Stimulated activated CD8-positive, alpha-beta memory T cell treated with anti-CD3 and anti-CD28 coated beads, Interleukin-15, amount 100 ng/mL, for 24 hours (primary cell): ENCODE data around the gene BPIFB3.
"Not testable (repeated sequence)": the region's sequence is repeated elsewhere in the genome, so short reads cannot be mapped to it uniquely, and the experiment has no call there.

ENCODE experiments used
- DNase-seq: peaks from one replicate; pipeline ENCODE4 v3.0.0-alpha.2; 2020; ENCODE audit warnings: low read depth

The BPIFB3 gene

DNA sequence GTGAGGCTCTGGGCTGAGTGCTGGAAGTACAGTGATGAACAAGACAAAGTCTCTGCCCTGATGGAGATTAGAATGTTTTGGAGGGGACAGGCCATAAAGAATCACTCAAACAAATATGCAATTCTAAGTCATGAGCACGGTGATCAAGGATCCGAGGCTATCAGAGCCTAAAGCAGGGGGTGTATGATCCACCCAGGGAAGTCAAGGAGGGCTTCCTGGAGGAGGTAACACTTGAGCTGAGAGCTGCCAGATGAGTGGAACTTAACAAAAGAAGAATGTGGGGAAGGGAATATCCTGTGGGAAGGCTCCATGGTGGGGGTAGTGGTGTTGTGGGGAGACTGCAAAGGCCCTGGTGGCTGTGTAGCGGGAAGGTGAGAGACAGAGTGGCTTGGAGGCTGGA lies 38.0 kb downstream of the BPIFB3 start:
- DNase-seq, result no peak

DNA sequence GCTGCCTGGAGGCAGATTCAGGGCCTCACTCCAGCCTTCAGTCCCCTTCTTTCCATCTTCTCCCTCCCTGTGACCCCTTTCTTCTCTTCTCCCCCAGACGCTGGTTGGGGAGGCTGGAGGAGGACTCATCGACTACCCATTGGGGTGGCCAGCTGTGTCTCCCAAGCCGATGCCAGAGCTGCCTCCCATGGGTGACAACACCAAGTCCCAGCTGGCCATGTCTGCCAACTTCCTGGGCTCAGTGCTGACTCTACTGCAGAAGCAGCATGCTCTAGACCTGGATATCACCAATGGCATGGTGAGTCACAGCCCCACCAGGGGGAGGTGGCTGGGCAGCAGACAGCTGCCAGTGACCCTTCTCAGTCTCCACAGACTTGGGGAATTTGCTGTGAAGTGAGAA lies 38.7 kb downstream of the BPIFB3 start:
- no peak for DNase-seq

DNA sequence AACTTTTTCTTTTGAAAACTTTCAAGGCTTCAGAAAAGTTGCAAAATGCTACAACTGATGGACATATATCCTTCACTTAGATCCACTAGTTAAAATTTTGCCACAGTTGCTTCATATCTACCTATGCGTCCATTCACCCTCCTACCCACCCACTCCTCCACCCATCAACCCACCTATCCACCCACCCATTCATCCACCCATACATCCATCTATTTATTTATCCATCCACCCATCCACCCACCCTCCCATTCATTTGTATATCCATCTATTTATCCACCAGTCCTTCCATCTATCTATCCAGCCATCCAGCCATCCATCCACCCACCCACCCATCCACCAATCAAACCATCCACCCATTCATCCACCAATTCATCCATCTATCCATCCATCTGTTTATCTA lies 39.4 kb downstream of the BPIFB3 start:
- no peak for DNase-seq

DNA sequence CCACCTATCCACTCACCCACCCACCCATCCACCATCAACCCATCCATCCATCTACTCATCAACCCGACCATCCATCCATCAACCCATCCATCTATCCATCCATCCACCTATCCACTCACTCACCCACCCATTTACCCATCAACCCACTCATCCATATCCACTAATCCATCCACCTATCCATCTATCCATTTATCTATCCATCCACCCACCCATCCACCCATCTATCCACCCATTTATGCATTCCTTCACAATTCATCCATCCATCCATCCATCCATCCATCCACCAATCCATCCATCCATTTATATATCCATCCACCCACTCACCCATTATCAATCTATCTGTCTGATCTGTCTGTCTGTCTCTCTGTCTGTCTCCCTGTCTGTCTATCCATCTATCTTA lies 39.9 kb downstream of the BPIFB3 start:
- no peak for DNase-seq

DNA sequence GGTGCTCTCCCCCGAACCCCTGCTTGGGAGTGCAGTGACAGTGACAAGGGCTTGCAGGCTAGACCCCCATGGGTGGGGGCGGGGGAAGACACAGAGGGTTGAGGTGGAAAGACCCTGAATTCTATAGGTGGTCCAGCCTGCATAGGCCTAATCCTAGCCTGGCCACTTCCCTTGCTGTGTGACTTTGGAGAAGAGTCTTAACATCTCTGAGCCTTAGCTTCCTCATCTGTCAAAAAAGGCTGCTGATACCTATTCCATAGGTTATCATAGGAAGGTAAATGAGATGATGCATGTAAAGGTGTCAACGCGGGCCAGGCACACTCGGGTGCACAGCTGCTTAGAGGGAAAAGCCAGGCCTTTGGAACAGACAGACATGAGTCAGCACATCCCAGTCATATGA lies 41.5 kb downstream of the BPIFB3 start:
- no peak for DNase-seq

DNA sequence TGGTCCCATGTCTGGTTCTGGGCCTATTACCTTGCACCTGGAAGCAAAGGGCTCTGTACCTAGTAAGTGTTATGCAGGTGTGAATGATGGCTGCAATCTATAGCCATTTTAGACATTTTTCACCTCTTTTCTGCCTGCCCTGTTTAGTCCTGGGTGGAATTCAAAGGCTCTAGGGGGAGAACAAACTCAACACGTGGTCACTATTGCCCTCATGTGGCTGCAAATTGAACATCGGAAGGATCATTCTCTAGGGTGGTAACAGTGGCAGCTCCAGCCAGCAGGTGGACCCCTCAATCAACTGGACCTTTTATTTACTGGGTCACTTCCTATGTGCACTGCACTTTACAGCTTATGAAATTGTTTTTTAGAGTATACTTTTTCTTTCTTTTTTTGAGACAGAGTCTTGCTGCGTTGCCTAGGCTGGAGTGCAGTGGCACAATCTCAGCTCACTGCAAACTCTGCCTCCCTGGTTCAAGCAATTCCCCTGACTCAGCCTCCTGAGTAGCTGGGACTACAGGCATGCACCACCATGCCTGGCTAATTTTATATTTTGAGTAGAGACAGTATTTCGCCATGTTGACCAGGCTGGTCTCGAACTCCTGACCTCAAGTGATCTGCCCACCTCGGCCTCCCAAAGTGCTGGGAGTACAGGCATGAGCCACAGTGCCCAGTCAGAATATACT lies 42.3 kb downstream of the BPIFB3 start:
- not testable (repeated sequence) for DNase-seq

DNA sequence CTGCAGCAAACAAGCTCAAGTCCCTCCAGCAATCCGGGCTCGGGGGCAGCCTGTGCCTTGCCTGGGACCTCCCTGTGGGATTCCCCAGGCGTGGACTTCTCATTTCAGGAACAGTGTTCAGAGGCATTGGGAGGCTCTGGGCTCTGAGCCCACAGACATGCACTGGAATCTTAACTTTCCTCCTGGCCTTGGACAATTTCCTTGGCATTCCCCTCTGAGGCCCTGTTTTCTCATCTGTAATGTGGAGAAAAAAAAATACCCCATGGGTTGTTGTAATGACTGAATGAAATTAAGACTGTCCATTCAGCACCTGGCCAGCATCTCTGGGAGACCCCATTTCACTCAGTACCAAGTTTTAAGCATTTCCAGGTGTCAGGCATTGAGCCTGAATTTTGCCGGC lies 43.3 kb downstream of the BPIFB3 start:
- DNase-seq, result no peak

DNA sequence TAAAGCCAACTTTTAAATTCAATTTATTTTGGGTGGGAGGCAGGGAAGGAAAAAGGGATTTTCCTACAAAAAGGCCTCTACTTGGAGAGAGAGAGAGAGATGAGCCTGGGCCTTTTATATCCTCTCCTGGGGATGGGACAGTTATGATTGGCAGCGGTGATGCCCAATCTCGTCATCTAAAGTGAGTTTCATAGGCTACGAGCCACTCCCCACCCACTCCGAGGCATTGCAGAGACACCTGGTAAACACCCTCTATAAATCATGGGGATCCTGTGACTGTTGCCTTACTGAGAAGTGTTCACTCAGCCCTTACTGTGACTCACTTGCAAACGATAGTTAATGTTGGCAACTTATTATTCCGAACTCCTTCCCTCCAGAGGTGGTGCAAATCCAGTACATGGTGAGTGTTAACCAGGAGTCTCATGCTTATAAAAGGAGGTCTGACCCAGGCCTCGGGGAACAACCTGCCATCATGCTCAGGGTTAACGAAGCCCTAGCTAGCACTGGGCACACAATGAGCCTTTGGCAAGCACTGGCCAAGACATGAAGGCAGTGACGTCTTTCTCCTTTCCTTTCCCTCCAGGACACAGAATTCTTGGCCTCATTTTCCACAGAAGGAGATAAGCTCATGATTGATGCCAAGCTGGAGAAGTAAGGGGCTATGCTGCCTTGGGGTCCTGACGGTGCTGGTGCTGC lies 46.3 kb downstream of the BPIFB3 start:
- DNase-seq, result no peak

DNA sequence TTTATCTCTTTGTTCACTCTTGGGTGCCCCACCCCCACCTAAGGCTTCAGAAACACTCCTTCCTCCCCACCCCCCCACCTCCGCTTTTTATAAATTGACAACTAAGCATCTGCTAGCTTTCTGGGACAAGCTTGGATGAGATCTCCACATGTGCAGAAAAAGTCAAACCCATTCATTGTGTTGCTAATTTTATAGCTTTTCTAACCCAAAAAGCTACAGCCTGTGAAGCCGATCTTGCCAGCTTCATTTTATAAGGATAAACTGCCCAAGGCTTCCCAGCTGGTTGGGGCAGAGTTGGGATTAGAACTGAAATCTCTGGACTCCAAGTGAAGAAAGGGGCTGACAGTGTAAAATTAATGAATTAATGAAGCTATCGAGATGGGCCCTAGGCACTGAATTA lies 49.9 kb downstream of the BPIFB3 start:
- DNase-seq, result no peak

DNA sequence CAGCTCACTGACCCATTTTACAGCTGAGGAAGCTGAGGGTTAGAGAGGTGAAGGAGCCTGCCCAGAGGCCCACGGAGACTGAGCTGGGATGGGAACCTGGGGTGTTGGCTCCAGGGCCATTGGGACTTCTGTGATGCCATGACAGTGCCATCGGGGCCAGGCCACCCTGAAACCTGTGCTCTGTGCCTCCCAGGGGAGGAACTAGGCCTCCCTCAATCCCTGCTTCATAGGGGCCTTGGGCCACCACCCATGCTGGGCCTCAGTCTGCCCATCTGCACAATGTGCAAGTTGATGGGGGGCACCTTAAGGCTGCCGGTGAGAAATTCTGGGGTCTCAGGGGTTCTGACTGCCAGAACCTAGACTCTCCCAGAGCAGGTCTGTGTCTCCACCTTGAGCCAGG lies 50.6 kb downstream of the BPIFB3 start:
- DNase-seq, result no peak

DNA sequence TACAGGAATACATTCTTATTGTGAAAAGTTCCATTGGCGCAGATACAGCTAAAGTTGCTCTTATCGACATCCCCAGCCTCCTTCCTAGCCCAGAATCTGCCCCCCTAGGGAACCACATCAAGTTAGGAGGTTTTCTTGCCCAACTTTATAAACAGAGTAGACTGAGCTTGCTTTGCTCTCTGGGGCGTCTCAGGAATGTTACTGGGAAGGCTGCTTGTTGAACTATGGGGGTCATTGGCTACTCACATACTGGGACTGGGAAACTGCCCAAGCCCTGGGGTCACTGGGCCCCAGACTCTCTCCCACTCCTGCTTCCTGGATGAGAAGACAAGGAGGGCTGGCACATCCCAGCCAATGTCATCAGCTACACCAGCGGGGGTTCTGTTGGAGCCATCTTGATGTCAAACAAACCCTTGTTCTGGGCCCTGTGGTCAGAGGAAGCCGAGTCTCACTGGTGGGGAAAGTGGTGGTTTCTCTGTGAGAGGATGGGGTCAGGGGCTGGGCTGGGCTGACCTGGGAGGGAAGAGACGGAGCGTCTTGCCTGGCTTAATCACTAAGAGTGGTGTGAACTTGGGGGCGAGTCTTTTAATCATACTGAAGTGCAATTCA lies 51.7 kb downstream of the BPIFB3 start:
- no peak for DNase-seq

DNA sequence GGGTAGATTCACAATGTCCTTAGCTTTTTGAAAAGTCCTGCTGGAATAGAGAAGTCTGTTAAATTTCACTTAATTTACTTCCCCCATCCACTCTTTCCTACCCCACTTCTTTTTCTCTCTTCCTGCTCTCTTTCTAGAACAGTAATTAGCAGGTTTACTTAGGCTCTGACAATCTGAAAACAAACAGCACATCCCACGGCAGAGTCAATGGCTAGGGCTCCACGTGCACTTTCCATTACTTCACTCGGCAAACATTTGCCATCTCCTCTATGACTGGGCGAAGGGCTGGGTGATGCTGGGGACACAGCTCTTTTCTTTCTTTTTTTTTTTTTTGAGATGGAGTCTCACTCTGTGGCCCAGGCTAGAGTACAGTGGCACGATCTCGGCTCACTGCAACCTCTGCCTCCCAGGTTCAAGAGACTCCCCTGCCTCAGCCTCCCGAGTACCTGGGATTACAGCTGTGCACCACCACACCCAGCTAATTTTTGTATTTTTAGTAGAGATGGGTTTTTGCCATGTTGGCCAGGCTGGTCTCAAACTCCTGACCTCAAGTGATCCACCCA lies 52.4 kb downstream of the BPIFB3 start:
- not testable (repeated sequence) for DNase-seq

DNA sequence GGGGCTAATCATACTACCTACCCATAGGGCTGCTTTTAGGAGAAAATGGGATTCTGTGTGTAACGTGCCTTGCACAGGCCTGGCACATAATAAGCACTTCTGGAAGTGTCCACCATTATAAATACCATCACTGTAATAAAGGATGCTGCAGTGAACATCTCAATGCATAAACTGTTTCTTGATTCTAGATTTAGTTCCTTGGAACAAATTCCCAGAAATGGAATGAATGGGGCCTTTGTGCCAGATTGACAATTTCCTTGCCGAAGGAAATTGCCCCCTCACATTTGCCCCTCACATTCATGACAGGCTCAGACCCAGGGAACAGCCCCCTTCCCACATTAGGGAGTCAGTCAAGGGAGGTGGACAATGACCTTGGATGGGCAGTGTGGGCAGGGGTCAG lies 55.0 kb downstream of the BPIFB3 start:
- no peak for DNase-seq

DNA sequence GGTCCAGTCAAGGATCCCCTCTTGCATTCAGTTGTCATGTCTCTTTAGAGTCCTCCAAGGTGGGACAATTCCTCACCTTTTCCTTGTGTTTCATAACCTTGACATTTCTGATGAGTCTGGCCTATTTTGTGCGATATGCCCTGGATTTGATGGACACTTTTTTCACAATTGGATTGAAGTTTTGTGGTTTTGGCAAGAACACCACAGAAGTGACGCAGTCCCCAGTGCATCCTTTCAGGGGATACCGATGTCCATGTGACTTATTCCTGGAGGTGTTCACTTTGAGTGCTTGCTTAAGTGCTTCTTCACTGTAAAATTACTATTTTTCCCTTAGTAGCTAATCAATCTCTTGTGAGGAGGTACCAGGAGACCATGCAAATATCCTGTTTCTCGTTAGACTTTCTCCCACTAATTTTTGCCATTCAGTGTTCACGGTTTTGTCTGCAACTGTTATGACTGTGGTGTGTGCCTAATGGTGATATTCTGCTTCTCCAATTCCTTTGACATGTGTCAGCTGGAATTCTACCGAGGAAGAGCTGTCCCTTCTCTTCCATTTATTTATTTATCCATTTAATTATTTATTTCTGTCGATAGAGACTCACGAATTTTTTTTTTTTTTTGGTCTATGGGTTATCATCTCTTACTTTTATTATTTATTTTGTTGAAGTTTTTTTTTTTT lies 56.6 kb downstream of the BPIFB3 start:
- no peak for DNase-seq

DNA sequence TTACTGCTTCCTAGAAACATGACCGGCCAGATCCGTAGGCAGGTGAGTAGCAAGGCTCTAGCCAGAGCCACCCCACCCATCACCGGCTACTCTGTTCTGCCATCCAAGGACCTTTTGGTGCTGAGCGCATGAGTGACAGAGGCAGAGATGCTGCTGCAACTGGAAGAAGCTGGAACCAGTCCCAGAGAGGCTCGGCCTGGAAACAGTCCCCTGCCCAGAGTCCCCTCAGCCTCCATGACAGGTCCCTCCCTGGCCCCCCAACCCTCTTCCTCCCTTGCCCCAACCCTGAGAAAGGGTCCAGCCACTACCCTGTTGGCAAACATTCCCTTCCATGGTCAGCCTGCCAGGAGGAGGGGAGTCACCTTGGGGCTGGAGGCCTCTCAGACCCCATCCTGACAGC lies 57.6 kb downstream of the BPIFB3 start:
- DNase-seq, result no peak

DNA sequence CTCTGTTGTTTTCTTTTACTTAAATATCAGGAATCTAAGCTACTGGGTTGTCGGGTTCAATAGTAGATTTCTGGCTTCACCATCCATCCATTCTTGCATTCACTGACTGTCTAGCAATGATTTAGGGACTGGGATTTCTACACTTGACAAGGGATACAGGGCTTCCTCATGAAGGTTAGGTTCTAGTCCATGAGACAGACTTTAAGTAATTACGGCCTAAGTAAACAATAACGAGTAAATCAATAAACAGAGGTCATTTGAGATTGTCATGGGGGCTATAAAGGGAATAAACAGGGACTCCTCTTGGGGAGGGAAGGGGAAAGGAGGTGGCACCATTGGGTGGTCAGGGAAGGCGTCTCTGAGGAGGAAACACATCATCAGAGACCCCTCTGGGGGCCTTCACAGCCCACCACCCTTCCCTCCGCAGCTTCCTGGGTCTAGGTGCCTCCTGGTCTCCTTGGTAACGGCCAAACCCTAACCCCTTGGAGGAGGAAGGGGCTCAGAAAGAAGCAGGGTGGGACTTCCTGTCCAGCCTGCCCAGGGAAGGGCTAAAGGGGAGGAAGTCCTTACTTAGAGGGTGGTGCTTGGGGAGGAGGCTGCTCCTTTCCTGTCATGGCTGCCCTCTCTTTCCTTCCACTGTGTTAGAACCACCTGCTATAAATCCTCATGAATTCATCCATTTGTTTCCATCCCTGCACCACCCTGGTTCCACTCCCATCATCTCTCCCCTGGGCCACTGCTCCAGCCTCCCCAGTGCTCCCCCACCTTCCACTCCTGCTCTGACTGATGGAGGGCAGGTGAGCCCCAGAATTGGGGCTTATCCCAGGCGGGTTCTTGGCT lies 59.1 kb downstream of the BPIFB3 start:
- no peak for DNase-seq

DNA sequence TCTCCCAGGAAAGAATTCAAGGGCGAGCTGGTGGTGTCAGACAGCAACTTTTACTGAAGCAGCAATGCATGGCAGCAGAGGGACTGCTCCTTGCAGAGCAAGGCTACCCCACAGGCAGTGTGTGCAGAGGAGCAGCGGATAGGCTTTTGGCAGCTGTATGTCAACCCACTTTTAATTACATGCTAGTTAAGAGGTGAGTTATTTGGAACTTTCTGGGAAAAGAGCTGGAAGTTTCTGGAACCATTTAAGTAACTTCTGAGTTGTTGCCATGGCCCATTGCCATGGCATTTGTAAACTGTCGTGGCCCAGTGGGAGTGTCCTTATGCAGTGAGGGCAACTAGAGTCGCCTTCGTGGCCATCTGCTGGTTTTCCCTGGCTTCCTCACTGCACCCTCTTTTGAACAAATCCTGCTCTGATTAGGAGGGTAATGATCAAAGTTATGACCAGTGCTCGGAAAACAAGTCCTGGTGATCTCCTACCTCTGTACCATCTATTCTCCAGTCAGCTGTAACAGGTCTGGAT lies 59.7 kb downstream of the BPIFB3 start:
- DNase-seq, result no peak

DNA sequence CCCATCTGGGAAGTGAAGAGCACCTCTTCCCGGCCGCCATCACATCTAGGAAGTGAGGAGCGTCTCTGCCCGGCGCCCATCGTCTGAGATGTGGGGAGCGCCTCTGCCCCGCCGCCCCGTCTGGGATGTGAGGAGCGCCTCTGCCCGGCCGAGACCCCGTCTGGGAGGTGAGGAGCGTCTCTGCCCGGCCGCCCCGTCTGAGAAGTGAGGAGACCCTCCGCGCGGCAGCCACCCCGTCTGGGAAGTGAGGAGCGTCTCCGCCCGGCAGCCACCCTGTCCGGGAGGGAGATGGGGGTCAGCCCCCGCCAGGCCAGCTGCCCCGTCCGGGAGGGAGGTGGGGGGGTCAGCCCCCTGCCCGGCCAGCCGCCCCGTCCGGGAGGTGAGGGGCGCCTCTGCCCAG lies 61.8 kb downstream of the BPIFB3 start:
- not testable (repeated sequence) for DNase-seq

DNA sequence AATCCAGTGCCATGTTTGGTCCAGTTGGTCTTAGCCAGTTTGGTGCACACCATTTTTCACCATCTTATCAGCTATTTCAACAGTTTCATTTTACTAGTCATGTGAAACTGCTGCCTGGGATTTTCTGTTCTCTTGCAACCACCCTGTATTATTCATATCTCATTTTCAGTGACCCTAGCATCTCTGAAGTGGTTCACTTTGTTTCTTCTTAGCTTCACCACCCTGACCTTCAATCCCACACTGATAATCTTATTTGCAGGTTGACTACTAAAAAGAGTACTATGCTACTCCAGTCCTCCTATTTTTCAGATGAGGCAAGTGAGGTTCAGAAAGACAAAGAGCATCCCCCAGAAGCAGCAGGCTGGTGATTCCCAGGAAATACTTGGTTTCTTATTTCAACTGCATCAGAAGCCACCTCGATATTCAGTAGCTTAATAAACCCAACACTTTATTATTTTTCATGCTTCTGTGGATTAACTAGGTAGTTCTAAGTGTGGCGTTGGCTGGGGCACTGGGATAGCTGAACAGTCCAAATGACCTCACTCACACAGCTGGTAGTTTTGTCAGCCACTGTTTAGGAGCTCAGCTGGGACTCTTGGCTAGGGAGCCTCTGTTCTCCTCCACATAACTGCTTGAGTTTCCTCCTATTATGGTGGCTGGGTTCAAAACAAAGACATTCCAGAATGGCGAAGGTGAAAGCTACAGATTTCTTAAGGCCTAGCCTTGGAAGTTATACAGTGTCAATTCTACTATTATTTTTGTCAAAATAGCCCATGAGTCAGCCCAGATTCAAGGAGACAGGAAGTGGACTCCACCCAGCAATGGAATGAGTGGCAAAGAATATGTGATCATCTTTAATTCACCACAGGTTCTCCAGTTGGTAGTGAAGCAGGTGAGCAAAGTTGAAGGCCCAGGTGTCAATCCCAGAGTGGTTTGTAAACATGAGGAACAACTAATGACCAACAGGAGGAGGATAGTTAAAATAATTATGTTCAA lies 66.3 kb downstream of the BPIFB3 start:
- no peak for DNase-seq

DNA sequence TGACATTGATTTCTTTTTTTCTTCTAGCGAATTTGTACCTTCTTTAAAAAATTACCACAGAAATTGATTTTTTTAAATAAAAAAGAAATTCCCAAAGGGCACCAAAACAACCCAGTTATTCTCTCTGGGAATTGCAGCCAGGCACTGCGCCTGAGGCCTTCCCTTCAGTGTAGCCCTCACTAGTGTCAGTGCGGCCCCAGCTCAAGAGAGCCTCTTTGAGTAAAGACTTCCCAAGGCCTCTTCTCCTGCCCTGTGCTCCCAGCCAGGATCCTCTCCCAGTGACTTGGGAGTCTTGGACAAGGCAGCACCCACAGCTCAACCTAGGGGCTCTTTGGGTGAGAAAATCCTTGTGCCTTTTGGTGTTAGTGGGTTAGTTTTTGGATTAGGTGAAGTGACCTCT lies 67.2 kb downstream of the BPIFB3 start:
- DNase-seq, result no peak
